Placental epithelial cell (primary cell): ENCODE measurements around the gene BEST1. TPM values are rescaled to one million over a fixed set of nuclear protein-coding genes. Genes with fewer than 3 reads are reported as not detected.

Experiments
- small RNA-seq: library from RNA; depleted of rRNA; stranded (forward); fragments of <200 nt; gene quantifications from one replicate; pipeline ENCODE3, GENCODE V24; 2012
- total RNA-seq: library from RNA; depleted of rRNA; stranded (reverse); fragments of >200 nt; gene quantifications from 2 replicates; pipeline ENCODE4 v1.2.3, GENCODE V29; 2012

Gene BEST1
- under 0.01 and 0.11 TPM in 2 replicates for total RNA-seq

GRCh38 chr11:61950035-61950547, at the start of gene BEST1:
Gene BEST1 (plus strand): TSS chr11:61950351. CDS start chr11:61951807, 1,456 bp downstream.

GRCh38 chr11:61917334-61918109, 32.6 kb upstream of the BEST1 start, which contains the start of gene RAB3IL1:
Gene RAB3IL1 (minus strand): TSS chr11:61917566. CDS start chr11:61917367, 199 bp downstream.

GRCh38 chr11:61967116-61967923, 17.2 kb downstream of the BEST1 start, which contains the start of gene FTH1:
Gene FTH1 (minus strand): TSS chr11:61967634. CDS start chr11:61967425, 209 bp downstream.

Small RNAs within 50 kb of the gene (small RNA-seq; reads per million reads assigned to genes)
- not detected for gene RNU6-1243P

Other genes with a start within 250 kb of the BEST1 start
- 0.22 and 1.2 TPM in 2 replicates for gene MYRF, start 197.7 kb upstream of the BEST1 start, total RNA-seq
- gene TMEM258, start 157.8 kb upstream of the BEST1 start, total RNA-seq: 55.5 and 105 TPM in 2 replicates
- 13.0 and 14.6 TPM in 2 replicates for gene FEN1, start 157.4 kb upstream of the BEST1 start, total RNA-seq
- gene FADS1, start 133.3 kb upstream of the BEST1 start, total RNA-seq: 16.1 and 47.3 TPM in 2 replicates
- 10.6 and 41.1 TPM in 2 replicates for gene FADS2, start 122.1 kb upstream of the BEST1 start, total RNA-seq
- gene FADS3, start 58.8 kb upstream of the BEST1 start, total RNA-seq: 4.0 and 5.1 TPM in 2 replicates
- gene RAB3IL1, start 32.8 kb upstream of the BEST1 start, total RNA-seq: 0.79 TPM in 1 of 2 replicates, not detected in the other
- 180 and 397 TPM in 2 replicates for gene FTH1, start 17.3 kb downstream of the BEST1 start, total RNA-seq
- gene INCENP, start 173.7 kb downstream of the BEST1 start, total RNA-seq: 19.6 and 27.8 TPM in 2 replicates
- gene SCGB1D1, start 239.9 kb downstream of the BEST1 start, total RNA-seq: not detected in 2 replicates